ENCODE measurements around the gene COPG2.

The COPG2 gene

DNA sequence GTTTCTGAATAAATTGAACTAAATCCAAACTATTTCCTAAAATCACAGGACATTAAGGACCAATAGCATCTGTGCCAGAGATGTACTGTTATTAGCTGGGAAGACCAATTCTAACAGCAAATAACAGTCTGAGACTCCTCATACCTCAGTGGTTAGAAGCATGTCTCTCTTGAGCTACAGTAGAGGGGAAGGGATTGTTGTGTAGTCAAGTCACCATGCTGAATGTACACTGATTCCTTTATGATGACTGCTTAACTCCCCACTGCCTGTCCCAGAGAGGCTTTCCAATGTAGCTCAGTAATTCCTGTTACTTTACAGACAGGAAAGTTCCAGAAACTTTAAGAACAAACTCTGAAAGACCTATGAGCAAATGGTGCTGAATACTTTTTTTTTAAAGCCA lies 162.8 kb downstream of the COPG2 start:
- H4K91ac ChIP-seq (ENCODE audit: low read length), result no peak overlapping the region
- DNase-seq, result peak; percentile 24
- H3K27ac ChIP-seq (ENCODE audit: low read length, poor library complexity, severe bottlenecking), result no peak overlapping the region
- H2BK5ac ChIP-seq (ENCODE audit: low read depth, low read length, poor library complexity, severe bottlenecking), result no peak overlapping the region
- no peaks in the 10 kb centered on the region for H3K27me3 ChIP-seq (ENCODE audit: control insufficient read depth in 1 of 2, insufficient read depth in 1 of 2, low read length in 2 of 2)
- H3K9ac ChIP-seq (ENCODE audit: low read length), result no peak overlapping the region
- H3K4ac ChIP-seq (ENCODE audit: low read depth in 1 of 2, low read length in 2 of 2), result no peak overlapping the region
- peaks cover 17 to 63% of the 10 kb centered on the region in 2 experiments for H3K36me3 ChIP-seq (ENCODE audit: control insufficient read depth in 1 of 2, insufficient read depth in 2 of 2, low read depth in 1 of 2, low read length in 2 of 2)
- no peak overlapping the region for H3K23ac ChIP-seq (ENCODE audit: low read length in 2 of 2)
- no peak overlapping the region for H2BK15ac ChIP-seq (ENCODE audit: low read depth, poor library complexity, severe bottlenecking)
- no peak overlapping the region for H2BK120ac ChIP-seq (ENCODE audit: low read depth, low read length)
- H3K18ac ChIP-seq (ENCODE audit: low read depth in 1 of 2, low read length in 2 of 2), result no peak overlapping the region
- H4K8ac ChIP-seq (ENCODE audit: low read length), result no peak overlapping the region
- no peak overlapping the region for H3K4me3 ChIP-seq (ENCODE audit: insufficient read depth in 1 of 2, low read depth in 1 of 2, low read length in 2 of 2)
- H3K14ac ChIP-seq (ENCODE audit: low read length in 2 of 2), result no peak overlapping the region
- H2AFZ ChIP-seq (ENCODE audit: low read depth, low read length), result no peak overlapping the region
- no peak overlapping the region for H2AK5ac ChIP-seq (ENCODE audit: low read length, severe bottlenecking)
- H3K79me1 ChIP-seq (replicated peaks; ENCODE audit: low read length, poor library complexity, severe bottlenecking), result peaks cover 3% of the 10 kb centered on the region
- H3K9me3 ChIP-seq (ENCODE audit: control insufficient read depth, low read length), result no peaks in the 10 kb centered on the region
- no peak overlapping the region for H3K4me2 ChIP-seq (ENCODE audit: low read length, poor library complexity, severe bottlenecking)
- H2BK12ac ChIP-seq (ENCODE audit: low read length in 2 of 2), result no peak overlapping the region
- H3K4me1 ChIP-seq (ENCODE audit: control insufficient read depth, insufficient read depth, low read depth, low read length), result peaks cover 2% of the 10 kb centered on the region

- Histone ChIP-seq H3K27me3 (ENCODE audit: control insufficient read depth in 1 of 2, insufficient read depth in 1 of 2, low read length in 2 of 2) (no peaks in the 10 kb centered on the region), H2BK12ac (ENCODE audit: low read length in 2 of 2) (no peak overlapping the region), H3K4me2 (ENCODE audit: low read length, poor library complexity, severe bottlenecking) (no peak overlapping the region), H3K18ac (ENCODE audit: low read depth in 1 of 2, low read length in 2 of 2) (no peak overlapping the region), H2AFZ (ENCODE audit: low read depth, low read length) (no peak overlapping the region), H3K9me3 (ENCODE audit: control insufficient read depth, low read length) (no peaks in the 10 kb centered on the region), H3K79me1 (replicated peaks; ENCODE audit: low read length, poor library complexity, severe bottlenecking) (peaks cover 2% of the 10 kb centered on the region), H3K23ac (ENCODE audit: low read length in 2 of 2) (no peak overlapping the region), H3K36me3 (ENCODE audit: control insufficient read depth in 1 of 2, insufficient read depth in 2 of 2, low read depth in 1 of 2, low read length in 2 of 2) (peaks cover 22 to 56% of the 10 kb centered on the region in 2 experiments), H3K4ac (ENCODE audit: low read depth in 1 of 2, low read length in 2 of 2) (no peak overlapping the region), H2BK5ac (ENCODE audit: low read depth, low read length, poor library complexity, severe bottlenecking) (no peak overlapping the region), H3K9ac (ENCODE audit: low read length) (no peak overlapping the region), H3K4me1 (ENCODE audit: control insufficient read depth, insufficient read depth, low read depth, low read length) (peaks cover 5% of the 10 kb centered on the region), H2BK15ac (ENCODE audit: low read depth, poor library complexity, severe bottlenecking) (no peak overlapping the region), H4K91ac (ENCODE audit: low read length) (no peak overlapping the region), H2AK5ac (ENCODE audit: low read length, severe bottlenecking) (peak overlapping the region; percentile 10), H4K8ac (ENCODE audit: low read length) (no peak overlapping the region), H3K14ac (ENCODE audit: low read length in 2 of 2) (no peak overlapping the region), H2BK120ac (ENCODE audit: low read depth, low read length) (no peak overlapping the region), H3K4me3 (ENCODE audit: insufficient read depth in 1 of 2, low read depth in 1 of 2, low read length in 2 of 2) (no peak overlapping the region), H3K27ac (ENCODE audit: low read length, poor library complexity, severe bottlenecking) (peak overlapping the region; percentile 14)
- no peak for DNase-seq
- WGBS, result 100% methylated on average over 1 of the region's 2 CpGs
Measured at GRCh38 chr7:130500910-130501309, 167.6 kb downstream of the COPG2 start.

GRCh38 chr7:130500463-130500862 lies 168.1 kb downstream of the COPG2 start:
- H2BK12ac ChIP-seq (ENCODE audit: low read length in 2 of 2), result peak overlapping the region in 1 of 2 experiments; percentile 24
- H3K4me3 ChIP-seq (ENCODE audit: insufficient read depth in 1 of 2, low read depth in 1 of 2, low read length in 2 of 2), result no peak overlapping the region
- no peaks in the 10 kb centered on the region for H3K9me3 ChIP-seq (ENCODE audit: control insufficient read depth, low read length)
- H4K8ac ChIP-seq (ENCODE audit: low read length), result no peak overlapping the region
- no peak overlapping the region for H3K23ac ChIP-seq (ENCODE audit: low read length in 2 of 2)
- H2AK5ac ChIP-seq (ENCODE audit: low read length, severe bottlenecking), result no peak overlapping the region
- H3K18ac ChIP-seq (ENCODE audit: low read depth in 1 of 2, low read length in 2 of 2), result no peak overlapping the region
- H2BK5ac ChIP-seq (ENCODE audit: low read depth, low read length, poor library complexity, severe bottlenecking), result no peak overlapping the region
- no peak overlapping the region for H2AFZ ChIP-seq (ENCODE audit: low read depth, low read length)
- H2BK120ac ChIP-seq (ENCODE audit: low read depth, low read length), result no peak overlapping the region
- H4K91ac ChIP-seq (ENCODE audit: low read length), result no peak overlapping the region
- WGBS, result 96% methylated on average over 8 of the region's 8 CpGs
- H3K4me2 ChIP-seq (ENCODE audit: low read length, poor library complexity, severe bottlenecking), result no peak overlapping the region
- H2BK15ac ChIP-seq (ENCODE audit: low read depth, poor library complexity, severe bottlenecking), result no peak overlapping the region
- H3K36me3 ChIP-seq (ENCODE audit: control insufficient read depth in 1 of 2, insufficient read depth in 2 of 2, low read depth in 1 of 2, low read length in 2 of 2), result peaks cover 22 to 56% of the 10 kb centered on the region in 2 experiments
- no peak overlapping the region for H3K9ac ChIP-seq (ENCODE audit: low read length)
- H3K14ac ChIP-seq (ENCODE audit: low read length in 2 of 2), result no peak overlapping the region
- H3K27me3 ChIP-seq (ENCODE audit: control insufficient read depth in 1 of 2, insufficient read depth in 1 of 2, low read length in 2 of 2), result no peaks in the 10 kb centered on the region
- H3K79me1 ChIP-seq (replicated peaks; ENCODE audit: low read length, poor library complexity, severe bottlenecking), result peaks cover 2% of the 10 kb centered on the region
- peaks cover 5% of the 10 kb centered on the region for H3K4me1 ChIP-seq (ENCODE audit: control insufficient read depth, insufficient read depth, low read depth, low read length)
- no peak for DNase-seq
- H3K27ac ChIP-seq (ENCODE audit: low read length, poor library complexity, severe bottlenecking), result no peak overlapping the region
- H3K4ac ChIP-seq (ENCODE audit: low read depth in 1 of 2, low read length in 2 of 2), result no peak overlapping the region

DNA sequence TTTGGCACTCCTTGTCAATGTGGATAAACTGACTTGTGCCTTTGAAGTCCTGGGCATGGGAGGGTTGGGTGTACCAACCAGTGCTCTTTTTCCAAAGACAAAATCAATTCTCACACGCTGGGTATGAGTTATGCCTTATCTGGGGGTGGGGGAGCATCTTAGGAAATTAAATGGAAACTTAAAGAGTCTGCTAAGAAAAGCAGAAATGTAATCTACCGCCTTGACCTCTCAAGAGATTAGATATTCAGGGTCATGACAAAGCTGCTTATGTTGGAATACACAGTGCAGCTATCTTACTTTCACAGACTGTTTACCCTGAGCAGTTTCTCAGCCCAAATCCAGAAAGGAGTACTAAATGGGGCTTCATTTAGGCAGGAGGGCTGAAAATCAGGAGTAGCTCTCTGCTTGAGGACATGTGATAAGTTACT lies 174.1 kb downstream of the COPG2 start:
- peak overlapping the region; percentile 32 for H3K4me2 ChIP-seq (ENCODE audit: low read length, poor library complexity, severe bottlenecking)
- no CpG with 5 or more reads among the region's 2 CpGs for WGBS
- H3K14ac ChIP-seq (ENCODE audit: low read length in 2 of 2), result no peak overlapping the region
- DNase-seq, result peak; percentile 22
- H4K91ac ChIP-seq (ENCODE audit: low read length), result no peak overlapping the region
- H2AK5ac ChIP-seq (ENCODE audit: low read length, severe bottlenecking), result no peak overlapping the region
- H4K8ac ChIP-seq (ENCODE audit: low read length), result no peak overlapping the region
- H2AFZ ChIP-seq (ENCODE audit: low read depth, low read length), result no peak overlapping the region
- no peak overlapping the region for H3K18ac ChIP-seq (ENCODE audit: low read depth in 1 of 2, low read length in 2 of 2)
- H3K9me3 ChIP-seq (ENCODE audit: control insufficient read depth, low read length), result no peaks in the 10 kb centered on the region
- H2BK15ac ChIP-seq (ENCODE audit: low read depth, poor library complexity, severe bottlenecking), result no peak overlapping the region
- no peak overlapping the region for H2BK120ac ChIP-seq (ENCODE audit: low read depth, low read length)
- no peak overlapping the region for H3K4ac ChIP-seq (ENCODE audit: low read depth in 1 of 2, low read length in 2 of 2)
- no peak overlapping the region for H3K9ac ChIP-seq (ENCODE audit: low read length)
- H3K4me1 ChIP-seq (ENCODE audit: control insufficient read depth, insufficient read depth, low read depth, low read length), result peaks cover 10% of the 10 kb centered on the region
- no peak overlapping the region for H2BK12ac ChIP-seq (ENCODE audit: low read length in 2 of 2)
- no peak overlapping the region for H2BK5ac ChIP-seq (ENCODE audit: low read depth, low read length, poor library complexity, severe bottlenecking)
- peak overlapping the region; percentile 30 for H3K27ac ChIP-seq (ENCODE audit: low read length, poor library complexity, severe bottlenecking)
- no peak overlapping the region for H3K23ac ChIP-seq (ENCODE audit: low read length in 2 of 2)
- peak overlapping the region in 1 of 2 experiments; percentile 79 for H3K4me3 ChIP-seq (ENCODE audit: insufficient read depth in 1 of 2, low read depth in 1 of 2, low read length in 2 of 2)
- peaks cover 0 to under 1% of the 10 kb centered on the region in 2 experiments for H3K27me3 ChIP-seq (ENCODE audit: control insufficient read depth in 1 of 2, insufficient read depth in 1 of 2, low read length in 2 of 2)
- H3K79me1 ChIP-seq (replicated peaks; ENCODE audit: low read length, poor library complexity, severe bottlenecking), result no peaks in the 10 kb centered on the region
- peaks cover 13 to 18% of the 10 kb centered on the region in 2 experiments for H3K36me3 ChIP-seq (ENCODE audit: control insufficient read depth in 1 of 2, insufficient read depth in 2 of 2, low read depth in 1 of 2, low read length in 2 of 2)
